Neural progenitor cell (in vitro differentiated cells): ENCODE results near the gene ITFG1.
A peak's percentile ranks its signal among the peaks of the same experiment; 100 is the strongest.

Experiments
- EZH2 ChIP-seq: fragments of 200-600 bp; sonication (generic); IDR thresholded peaks from 2 replicates; pipeline ENCODE4 v1.6.1; 2017; ENCODE audit warnings: antibody characterized with exemption, mild to moderate bottlenecking, moderate library complexity
- TF ChIP-seq, protein P1 (sequence below): fragments of 200-600 bp; sonication (generic); IDR thresholded peaks from 2 replicates; pipeline ENCODE4 v1.5.1; 2017; ENCODE audit warnings: antibody characterized with exemption, mild to moderate bottlenecking

DNA sequence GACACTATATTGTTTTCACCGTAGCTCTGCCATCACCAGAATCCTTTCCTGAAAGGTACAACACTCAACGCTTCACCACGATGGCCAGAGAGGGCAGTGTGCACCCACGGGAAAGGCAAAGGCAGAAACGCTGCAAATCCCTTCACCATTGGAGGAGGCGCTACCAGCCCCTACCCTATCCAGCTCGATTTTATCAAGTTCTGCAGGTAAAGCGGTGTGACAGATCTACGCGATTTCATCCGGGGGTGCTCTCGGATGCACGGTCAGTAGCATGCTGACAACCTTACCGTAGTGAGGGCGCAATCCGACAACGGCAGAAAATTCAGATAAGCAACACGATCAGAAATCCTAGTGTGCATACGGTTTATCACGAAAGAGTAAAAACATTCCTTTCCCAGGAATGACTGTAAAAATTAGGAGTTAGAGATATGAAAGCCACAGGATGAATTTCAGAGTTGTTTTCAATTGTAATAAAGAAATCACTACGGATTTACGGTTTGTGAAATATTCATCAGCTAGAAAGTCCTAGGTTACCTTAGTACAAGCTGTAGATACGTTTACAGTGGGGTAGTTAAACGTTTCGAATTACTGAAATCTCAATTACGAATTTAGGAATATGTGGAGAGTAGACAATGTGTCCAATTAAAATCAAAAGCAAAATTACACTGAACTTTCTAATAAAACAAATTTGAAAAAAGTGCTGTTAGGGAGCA lies 318.9 kb downstream of the ITFG1 start:
- TF ChIP-seq, protein P1, sequence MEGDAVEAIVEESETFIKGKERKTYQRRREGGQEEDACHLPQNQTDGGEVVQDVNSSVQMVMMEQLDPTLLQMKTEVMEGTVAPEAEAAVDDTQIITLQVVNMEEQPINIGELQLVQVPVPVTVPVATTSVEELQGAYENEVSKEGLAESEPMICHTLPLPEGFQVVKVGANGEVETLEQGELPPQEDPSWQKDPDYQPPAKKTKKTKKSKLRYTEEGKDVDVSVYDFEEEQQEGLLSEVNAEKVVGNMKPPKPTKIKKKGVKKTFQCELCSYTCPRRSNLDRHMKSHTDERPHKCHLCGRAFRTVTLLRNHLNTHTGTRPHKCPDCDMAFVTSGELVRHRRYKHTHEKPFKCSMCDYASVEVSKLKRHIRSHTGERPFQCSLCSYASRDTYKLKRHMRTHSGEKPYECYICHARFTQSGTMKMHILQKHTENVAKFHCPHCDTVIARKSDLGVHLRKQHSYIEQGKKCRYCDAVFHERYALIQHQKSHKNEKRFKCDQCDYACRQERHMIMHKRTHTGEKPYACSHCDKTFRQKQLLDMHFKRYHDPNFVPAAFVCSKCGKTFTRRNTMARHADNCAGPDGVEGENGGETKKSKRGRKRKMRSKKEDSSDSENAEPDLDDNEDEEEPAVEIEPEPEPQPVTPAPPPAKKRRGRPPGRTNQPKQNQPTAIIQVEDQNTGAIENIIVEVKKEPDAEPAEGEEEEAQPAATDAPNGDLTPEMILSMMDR, result peak; percentile 97
- TF ChIP-seq EZH2, result peak; percentile 41
